Spinal cord (tissue), 10 donors: ENCODE measurements around the gene ZC3H10. TPM values are rescaled to one million over a fixed set of nuclear protein-coding genes. Genes with fewer than 3 reads are reported as not detected.

Experiments
- DNase-seq, 6 donors: peaks; one replicate each; pipeline versions ENCODE4 v3.0.0 to v3.0.0-alpha.2; 2013 to 2015; ENCODE audit warnings: low spot score in 6 of 6, low read depth in 4 of 6
- H3K27ac ChIP-seq: one replicate; pipeline ENCODE4 v1.5.1; 2013; ENCODE audit warnings: low read depth, low read length, control low read depth
- H3K27me3 ChIP-seq: one replicate; pipeline ENCODE4 v1.6.1; 2013; ENCODE audit warnings: low read length; ENCODE audit not compliant: control insufficient read depth, insufficient read depth
- H3K36me3 ChIP-seq: one replicate; pipeline ENCODE4 v1.6.1; 2013; ENCODE audit warnings: low read length; ENCODE audit not compliant: control insufficient read depth, insufficient read depth
- H3K4me1 ChIP-seq: one replicate; pipeline ENCODE4 v1.6.1; 2013; ENCODE audit warnings: low read length; ENCODE audit not compliant: control insufficient read depth, insufficient read depth
- H3K4me3 ChIP-seq: one replicate; pipeline ENCODE4 v1.5.1; 2013; ENCODE audit warnings: low read depth, low read length, control low read depth
- H3K9me3 ChIP-seq: one replicate; pipeline ENCODE4 v1.6.1; 2013; ENCODE audit warnings: low read length; ENCODE audit not compliant: control insufficient read depth, insufficient read depth
- WGBS: methylation state at CpG from one replicate; pipeline ENCODE4 v1.1.5; 2013; ENCODE audit warnings: missing lambda C conversion rate; ENCODE audit not compliant: insufficient coverage; 5-methylcytosine and 5-hydroxymethylcytosine counted together
- polyA plus RNA-seq, 2 donors: library from polyadenylated mRNA; unstranded; fragments of 120-200 nt; gene quantifications; one replicate each; pipeline ENCODE4 v1.2.1, GENCODE V29; 2013; ENCODE audit not compliant: insufficient read length in 2 of 2
- total RNA-seq, 2 donors: library from RNA; depleted of rRNA in 1 of 2; stranded (reverse); fragments of 120-200 nt in 1 of 2; fragments of >200 nt in 1 of 2; gene quantifications; one replicate each; pipeline versions ENCODE4 v1.2.3 to v1.2.4, GENCODE V29; 2013 to 2014
- donor health status: healthy.

The ZC3H10 gene
- total and polyA plus RNA-seq, 4 donors, result 4.1 to 7.1 (median 5.6) TPM

DNA sequence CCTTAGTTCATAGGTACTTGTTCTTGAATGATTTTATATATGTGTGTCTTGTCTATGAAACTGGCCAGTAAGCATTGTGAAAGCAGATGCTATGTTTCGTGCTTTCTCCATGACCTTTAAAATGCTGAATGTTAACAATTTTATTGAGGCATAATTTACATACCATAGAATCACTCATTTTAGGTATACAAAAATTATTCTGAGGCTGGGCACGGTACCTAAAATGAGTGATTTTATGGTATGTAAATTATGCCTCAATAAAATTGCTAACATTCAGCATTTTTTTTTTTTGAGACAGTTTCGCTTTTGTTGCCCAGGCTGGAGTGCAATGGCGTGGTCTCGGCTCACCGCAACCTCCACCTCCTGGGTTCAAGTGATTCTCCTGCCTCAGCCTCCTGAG is 16.8 kb downstream of the ZC3H10 start:
- Histone ChIP-seq H3K27me3 (no peaks in the 10 kb centered on the region), H3K36me3 (peaks cover 91% of the 10 kb centered on the region), H3K4me1 (peaks cover 7% of the 10 kb centered on the region), H3K4me3 (no peak overlapping the region), H3K9me3 (no peaks in the 10 kb centered on the region), H3K27ac (no peak overlapping the region)
- WGBS, result 96% methylated on average over 4 of the region's 6 CpGs
- DNase-seq, result no peak

DNA sequence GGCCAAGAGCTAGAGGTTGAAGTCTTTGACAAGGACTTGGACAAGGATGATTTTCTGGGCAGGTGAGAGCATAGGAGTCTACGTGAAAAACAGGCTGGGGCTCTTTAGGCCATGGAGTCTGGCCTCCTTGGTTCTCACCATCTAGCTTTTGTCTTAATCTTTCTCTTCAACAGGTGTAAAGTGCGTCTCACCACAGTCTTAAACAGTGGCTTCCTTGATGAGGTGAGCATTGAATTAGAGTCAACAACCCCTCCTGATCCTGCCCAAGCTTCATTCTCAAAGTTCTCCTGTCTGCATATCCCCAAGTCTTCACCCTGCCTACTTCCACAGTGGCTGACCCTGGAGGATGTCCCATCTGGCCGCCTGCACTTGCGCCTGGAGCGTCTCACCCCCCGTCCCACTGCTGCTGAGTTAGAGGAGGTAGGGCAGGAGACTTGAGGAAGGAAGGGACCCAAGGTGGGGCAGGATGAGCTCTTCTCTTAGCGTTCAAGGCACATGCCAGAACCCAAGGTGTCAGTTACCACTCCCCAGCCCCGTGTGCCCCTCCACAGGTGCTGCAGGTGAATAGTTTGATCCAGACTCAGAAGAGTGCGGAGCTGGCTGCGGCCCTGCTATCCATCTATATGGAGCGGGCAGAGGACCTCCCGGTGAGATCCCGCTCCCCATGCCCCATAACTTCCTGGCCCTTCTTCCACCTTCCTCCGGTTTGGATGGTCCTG is 19.9 kb downstream of the ZC3H10 start:
- no peak overlapping the region for H3K27ac ChIP-seq
- peaks cover 86% of the 10 kb centered on the region for H3K36me3 ChIP-seq

DNA sequence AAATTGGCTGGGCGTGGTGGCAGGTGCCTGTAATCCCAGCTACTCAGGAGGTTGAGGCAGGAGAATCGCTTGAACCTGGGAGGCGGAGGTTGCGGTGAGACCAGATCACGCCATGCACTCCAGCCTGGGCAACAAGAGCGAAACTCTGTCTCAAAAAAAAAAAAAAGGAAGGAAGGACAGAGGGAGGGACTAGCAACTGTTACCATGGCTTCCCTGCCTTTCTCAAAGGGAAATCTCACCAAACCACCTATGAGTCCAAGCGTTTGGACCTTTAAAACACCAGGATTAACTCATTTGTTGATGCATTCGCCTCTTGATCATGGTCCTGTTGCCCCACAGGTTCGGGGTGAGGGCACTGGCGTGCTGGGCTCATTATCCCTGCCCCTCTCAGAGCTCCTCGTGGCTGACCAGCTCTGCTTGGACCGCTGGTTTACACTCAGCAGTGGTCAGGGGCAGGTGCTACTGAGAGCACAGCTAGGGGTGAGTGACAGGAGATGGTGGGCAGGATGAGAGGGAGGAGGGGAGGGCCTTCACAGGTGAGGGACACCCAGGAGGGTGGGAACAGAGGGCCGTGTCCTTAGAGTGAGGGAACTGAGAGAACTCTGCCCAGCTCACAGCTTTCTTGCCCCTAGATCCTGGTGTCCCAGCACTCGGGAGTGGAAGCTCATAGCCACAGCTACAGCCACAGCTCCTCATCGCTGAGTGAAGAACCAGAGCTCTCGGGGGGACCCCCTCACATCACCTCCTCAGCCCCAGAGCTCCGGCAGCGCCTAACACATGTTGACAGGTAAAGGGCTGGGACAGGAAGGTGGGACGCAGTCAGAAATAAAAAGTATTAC is 24.1 kb downstream of the ZC3H10 start:
- H3K9me3 ChIP-seq, result no peaks in the 10 kb centered on the region
- H3K36me3 ChIP-seq, result peaks cover 59% of the 10 kb centered on the region
- WGBS, result 89% methylated on average over 9 of the region's 19 CpGs
- H3K4me3 ChIP-seq, result no peak overlapping the region
- no peak for DNase-seq
- H3K4me1 ChIP-seq, result no peaks in the 10 kb centered on the region
- H3K27ac ChIP-seq, result no peak overlapping the region
- no peaks in the 10 kb centered on the region for H3K27me3 ChIP-seq

More for the DNA sequence above, 19.9 kb downstream of the ZC3H10 start:
- DNase-seq, result no peak
- no peaks in the 10 kb centered on the region for H3K27me3 ChIP-seq
- no peaks in the 10 kb centered on the region for H3K9me3 ChIP-seq
- 95% methylated on average over 5 of the region's 14 CpGs for WGBS
- no peak overlapping the region for H3K4me3 ChIP-seq
- H3K4me1 ChIP-seq, result no peaks in the 10 kb centered on the region

DNA sequence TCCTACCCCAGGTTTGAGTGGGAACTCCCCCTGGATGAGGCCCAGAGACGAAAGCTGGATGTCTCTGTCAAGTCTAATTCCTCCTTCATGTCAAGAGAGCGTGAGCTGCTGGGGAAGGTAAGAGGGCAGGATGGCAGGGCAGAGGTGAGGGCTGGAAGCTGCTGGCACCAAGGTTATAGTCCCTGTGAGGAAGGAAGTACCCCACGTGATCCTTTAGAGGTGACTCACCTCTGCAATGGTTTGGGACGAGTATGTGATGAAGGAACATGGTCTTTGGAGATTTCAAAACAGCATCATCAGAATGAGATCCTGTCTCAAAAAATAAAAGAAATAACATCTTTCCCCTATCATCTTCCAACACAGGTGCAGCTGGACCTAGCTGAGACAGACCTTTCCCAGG is 25.2 kb downstream of the ZC3H10 start:
- Histone ChIP-seq H3K4me3 (no peak overlapping the region), H3K27me3 (no peaks in the 10 kb centered on the region), H3K27ac (no peak overlapping the region), H3K9me3 (no peaks in the 10 kb centered on the region), H3K4me1 (no peaks in the 10 kb centered on the region), H3K36me3 (peaks cover 49% of the 10 kb centered on the region)
- 100% methylated on average over 1 of the region's 4 CpGs for WGBS
- DNase-seq, result no peak

DNA sequence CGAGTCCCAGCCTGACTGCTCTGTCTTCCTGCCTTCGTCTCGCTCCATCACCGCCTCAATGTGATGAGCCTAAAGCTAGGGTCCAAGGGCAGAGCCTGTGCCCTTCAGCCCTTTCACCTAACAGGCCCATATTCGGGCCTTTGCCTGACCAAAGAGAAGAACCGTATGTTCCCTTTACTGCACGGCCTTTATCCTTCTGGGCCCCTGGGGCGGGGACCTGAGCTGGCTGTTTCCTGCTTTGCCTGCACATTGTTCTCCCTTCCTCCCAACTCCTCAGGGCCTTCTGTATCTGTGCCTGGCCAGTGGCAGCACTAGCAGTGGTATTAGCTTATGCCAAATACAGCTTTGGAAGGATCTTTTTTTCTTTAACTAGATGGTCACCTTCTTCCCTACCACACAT is 25.8 kb downstream of the ZC3H10 start:
- peaks cover 44% of the 10 kb centered on the region for H3K36me3 ChIP-seq
- H3K27me3 ChIP-seq, result no peaks in the 10 kb centered on the region
- no peaks in the 10 kb centered on the region for H3K9me3 ChIP-seq
- DNase-seq, result no peak
- no peak overlapping the region for H3K4me3 ChIP-seq
- H3K27ac ChIP-seq, result peak overlapping the region; percentile 25
- 77% methylated on average over 8 of the region's 8 CpGs for WGBS
- no peaks in the 10 kb centered on the region for H3K4me1 ChIP-seq

DNA sequence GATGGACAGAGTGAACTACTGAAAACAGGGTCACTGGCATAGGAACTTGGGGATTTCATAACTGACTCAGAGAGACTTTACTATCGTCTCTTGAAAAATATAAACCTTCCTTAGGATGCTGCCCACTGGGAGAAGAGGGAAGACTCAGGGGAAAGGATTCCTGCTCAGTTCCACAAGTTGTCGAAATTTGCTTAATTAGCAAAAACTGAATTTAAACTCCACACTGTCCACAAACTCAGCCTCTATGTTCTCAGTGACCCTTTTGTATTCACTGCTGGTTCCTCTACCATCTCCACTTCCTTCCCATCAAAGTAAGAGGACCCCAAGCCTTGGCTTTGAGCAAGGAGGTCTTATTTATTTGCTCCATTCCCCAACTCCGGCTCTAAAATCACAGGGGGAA is 27.2 kb downstream of the ZC3H10 start:
- Histone ChIP-seq H3K9me3 (no peaks in the 10 kb centered on the region), H3K4me3 (no peak overlapping the region), H3K4me1 (no peaks in the 10 kb centered on the region), H3K27ac (no peak overlapping the region), H3K27me3 (no peaks in the 10 kb centered on the region), H3K36me3 (peaks cover 33% of the 10 kb centered on the region)
- WGBS, result no CpG with 5 or more reads among the region's 3 CpGs
- DNase-seq, result no peak

DNA sequence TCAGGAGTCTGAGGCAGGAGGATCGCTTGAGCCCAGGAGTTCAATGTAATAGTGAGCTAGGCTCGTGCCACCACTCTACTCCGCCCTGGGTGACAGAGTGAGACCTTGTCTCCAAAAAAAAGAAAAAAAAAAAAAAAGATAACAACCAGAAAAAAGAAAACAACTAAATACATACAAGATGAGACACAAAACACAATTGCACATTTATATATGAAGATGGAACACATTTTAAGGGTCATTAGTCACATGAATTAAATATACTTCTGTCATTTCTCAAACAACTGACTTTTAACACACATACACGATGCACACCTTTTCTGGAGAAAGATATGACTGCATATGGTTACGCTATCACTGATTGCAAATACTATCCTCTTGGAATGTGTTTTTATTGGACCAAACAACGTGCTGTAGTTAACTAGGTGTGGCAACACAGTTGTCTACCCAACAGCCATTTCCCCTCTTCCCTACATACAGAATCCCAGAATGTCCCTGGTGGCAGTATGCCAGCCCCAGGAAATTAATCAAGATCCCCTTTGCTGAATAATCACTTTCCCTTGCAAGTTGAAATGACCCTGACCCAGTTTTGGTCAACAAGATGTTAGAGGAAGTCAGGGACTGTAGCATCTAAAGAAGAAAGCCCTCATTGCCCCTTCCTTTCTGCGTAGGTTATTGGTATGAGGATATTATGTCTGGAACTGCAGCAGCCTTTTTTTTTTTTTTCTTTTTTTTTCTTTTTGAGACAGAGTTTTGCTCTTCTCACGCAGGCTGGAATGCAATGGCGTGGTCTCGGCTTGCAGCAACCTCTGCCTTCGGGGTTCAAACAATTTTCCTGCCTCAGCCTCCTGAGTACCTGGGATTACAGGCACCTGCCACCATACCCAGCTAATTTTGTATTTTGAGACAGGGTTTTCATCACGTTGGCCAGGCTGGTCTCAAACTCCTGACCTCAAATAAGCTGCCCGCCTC is 28.7 kb downstream of the ZC3H10 start:
- WGBS, result 89% methylated on average over 5 of the region's 13 CpGs
- H3K4me3 ChIP-seq, result no peak overlapping the region
- peaks cover 25% of the 10 kb centered on the region for H3K36me3 ChIP-seq
- peak in 1 of 6 donors; percentile 50 for DNase-seq
- no peaks in the 10 kb centered on the region for H3K27me3 ChIP-seq
- H3K27ac ChIP-seq, result peak overlapping the region; percentile 16
- no peaks in the 10 kb centered on the region for H3K9me3 ChIP-seq
- H3K4me1 ChIP-seq, result peaks cover 7% of the 10 kb centered on the region

DNA sequence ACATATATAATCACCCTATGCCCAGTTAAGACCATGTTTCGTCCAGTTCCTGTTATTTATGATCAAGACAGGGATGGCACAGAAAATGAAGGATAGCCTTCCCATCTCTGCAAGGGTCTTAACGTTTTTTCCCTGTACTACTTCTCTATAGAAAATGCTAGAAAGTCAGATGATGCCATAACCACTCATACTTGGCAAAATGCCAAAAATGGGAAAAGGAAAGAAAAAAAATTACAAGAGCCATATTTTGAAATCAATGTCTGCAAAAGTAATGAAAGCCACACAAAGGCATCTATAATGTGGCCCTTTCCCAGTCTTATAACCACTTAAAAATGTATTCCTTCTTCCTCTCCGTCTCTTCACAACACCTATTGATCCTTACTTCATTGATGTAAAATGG is 32.5 kb downstream of the ZC3H10 start:
- H3K4me1 ChIP-seq, result peaks cover 29% of the 10 kb centered on the region
- H3K4me3 ChIP-seq, result no peak overlapping the region
- H3K9me3 ChIP-seq, result no peaks in the 10 kb centered on the region
- no CpG with 5 or more reads among the region's 3 CpGs for WGBS
- H3K36me3 ChIP-seq, result peaks cover 14% of the 10 kb centered on the region
- no peak overlapping the region for H3K27ac ChIP-seq
- H3K27me3 ChIP-seq, result no peaks in the 10 kb centered on the region
- no peak for DNase-seq

DNA sequence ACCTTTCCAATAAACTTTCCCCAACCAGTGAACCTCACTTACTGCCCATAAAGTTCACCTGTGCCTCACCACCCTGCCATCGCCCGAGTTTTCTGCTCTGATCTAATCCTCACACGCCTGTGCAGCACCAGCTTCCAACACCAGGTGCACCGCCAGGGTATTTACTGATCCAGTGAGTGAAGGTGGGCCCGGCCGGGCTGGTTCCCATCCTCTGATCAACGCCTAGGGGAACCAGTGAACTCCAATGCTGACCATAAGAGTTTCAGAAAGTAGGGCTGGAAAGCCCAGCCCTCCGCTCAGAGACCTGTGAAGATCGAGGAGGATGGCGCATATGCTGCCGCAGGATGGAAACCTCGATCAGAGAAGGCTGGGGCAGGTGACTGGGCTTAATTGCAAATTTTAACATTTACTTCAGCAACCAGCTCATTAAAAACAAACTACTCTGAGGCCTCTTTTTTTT is 33.6 kb downstream of the ZC3H10 start:
- H3K4me1 ChIP-seq, result peaks cover 32% of the 10 kb centered on the region
- peak overlapping the region; percentile 93 for H3K27ac ChIP-seq
- 6% methylated on average over 12 of the region's 12 CpGs for WGBS
- H3K9me3 ChIP-seq, result no peaks in the 10 kb centered on the region
- H3K36me3 ChIP-seq, result peaks cover 22% of the 10 kb centered on the region
- peak in 1 of 6 donors; percentile 56 for DNase-seq
- H3K27me3 ChIP-seq, result no peaks in the 10 kb centered on the region
- H3K4me3 ChIP-seq, result peak overlapping the region; percentile 80
